ENCODE results near the gene CCNK. TPM values are rescaled to one million over a fixed set of nuclear protein-coding genes. Genes with fewer than 3 reads are reported as not detected.

Gene CCNK
- total RNA-seq, 1 donor from 2014 or later, result 21.9 TPM

DNA sequence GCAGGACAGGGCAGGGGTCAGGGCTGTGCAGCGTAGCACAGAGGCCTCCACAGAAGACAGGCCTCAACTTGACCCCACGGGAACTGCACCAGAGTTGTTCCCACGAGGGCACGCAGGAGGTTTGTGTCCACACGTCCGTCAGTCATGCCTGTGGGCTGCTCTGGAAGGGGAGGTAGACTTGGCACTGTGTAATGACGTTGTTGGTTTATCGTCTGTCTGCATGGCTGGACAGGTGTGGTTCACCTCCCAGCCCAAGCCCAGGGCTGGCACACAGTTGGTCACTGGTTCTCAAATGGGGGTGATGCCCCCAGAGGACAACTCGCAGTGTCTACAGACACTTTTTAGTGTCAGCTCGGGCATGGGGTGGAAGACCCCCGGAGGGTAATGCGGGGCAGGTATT is 45.8 kb downstream of the CCNK start:
- Histone ChIP-seq H3K27me3 (ENCODE audit: control insufficient read depth, insufficient read depth, low read length) (no peaks in the 10 kb centered on the region), H3K4me3 (ENCODE audit: low read depth, low read length) (no peak overlapping the region), H3K36me3 (ENCODE audit: control insufficient read depth, insufficient read depth, low read length) (no peaks in the 10 kb centered on the region)
- TF ChIP-seq, protein P1, sequence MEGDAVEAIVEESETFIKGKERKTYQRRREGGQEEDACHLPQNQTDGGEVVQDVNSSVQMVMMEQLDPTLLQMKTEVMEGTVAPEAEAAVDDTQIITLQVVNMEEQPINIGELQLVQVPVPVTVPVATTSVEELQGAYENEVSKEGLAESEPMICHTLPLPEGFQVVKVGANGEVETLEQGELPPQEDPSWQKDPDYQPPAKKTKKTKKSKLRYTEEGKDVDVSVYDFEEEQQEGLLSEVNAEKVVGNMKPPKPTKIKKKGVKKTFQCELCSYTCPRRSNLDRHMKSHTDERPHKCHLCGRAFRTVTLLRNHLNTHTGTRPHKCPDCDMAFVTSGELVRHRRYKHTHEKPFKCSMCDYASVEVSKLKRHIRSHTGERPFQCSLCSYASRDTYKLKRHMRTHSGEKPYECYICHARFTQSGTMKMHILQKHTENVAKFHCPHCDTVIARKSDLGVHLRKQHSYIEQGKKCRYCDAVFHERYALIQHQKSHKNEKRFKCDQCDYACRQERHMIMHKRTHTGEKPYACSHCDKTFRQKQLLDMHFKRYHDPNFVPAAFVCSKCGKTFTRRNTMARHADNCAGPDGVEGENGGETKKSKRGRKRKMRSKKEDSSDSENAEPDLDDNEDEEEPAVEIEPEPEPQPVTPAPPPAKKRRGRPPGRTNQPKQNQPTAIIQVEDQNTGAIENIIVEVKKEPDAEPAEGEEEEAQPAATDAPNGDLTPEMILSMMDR (IDR thresholded peaks at IDR 0.05; ENCODE audit: insufficient read depth, low read length, poor library complexity, severe bottlenecking), result no peak
- no peak for DNase-seq (ENCODE audit: low read depth)

DNA sequence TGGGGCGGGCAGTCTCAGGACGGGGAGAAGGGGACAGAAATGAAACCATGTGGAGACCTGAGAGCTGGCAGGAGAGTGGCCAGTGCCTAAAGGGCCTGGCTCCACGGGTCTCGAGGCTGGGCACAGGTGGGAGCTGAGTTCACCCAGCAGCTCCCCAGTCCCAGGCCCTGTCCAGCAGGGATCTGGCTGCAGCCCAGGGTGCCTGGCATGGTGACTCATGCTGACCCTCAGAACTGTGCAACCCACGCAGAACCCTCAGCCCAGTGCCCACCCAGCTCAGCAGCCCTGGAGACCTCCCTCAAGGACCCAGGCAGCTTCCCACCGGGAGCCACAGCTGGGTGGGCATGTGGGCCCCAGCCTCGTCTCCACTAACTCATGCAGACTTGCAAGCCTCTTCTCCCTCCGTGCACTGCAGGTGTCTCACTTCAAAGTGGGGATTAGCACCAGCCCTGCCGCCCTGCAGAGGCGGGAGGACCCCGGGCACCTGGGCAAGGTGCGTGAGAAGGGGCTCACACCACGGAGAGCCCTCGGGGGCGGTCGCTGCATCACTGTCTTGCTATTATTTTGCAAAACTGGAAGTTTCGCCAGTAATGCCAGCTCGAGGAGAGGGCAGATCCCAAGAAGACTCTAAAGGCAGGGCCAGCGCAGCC is 46.3 kb downstream of the CCNK start:
- H3K36me3 ChIP-seq (ENCODE audit: control insufficient read depth, insufficient read depth, low read length), result no peaks in the 10 kb centered on the region
- TF ChIP-seq, protein P1 (IDR thresholded peaks at IDR 0.05; ENCODE audit: insufficient read depth, low read length, poor library complexity, severe bottlenecking), result no peak
- H3K4me3 ChIP-seq (ENCODE audit: low read depth, low read length), result no peak overlapping the region
- H3K27me3 ChIP-seq (ENCODE audit: control insufficient read depth, insufficient read depth, low read length), result no peaks in the 10 kb centered on the region
- DNase-seq (ENCODE audit: low read depth), result no peak

DNA sequence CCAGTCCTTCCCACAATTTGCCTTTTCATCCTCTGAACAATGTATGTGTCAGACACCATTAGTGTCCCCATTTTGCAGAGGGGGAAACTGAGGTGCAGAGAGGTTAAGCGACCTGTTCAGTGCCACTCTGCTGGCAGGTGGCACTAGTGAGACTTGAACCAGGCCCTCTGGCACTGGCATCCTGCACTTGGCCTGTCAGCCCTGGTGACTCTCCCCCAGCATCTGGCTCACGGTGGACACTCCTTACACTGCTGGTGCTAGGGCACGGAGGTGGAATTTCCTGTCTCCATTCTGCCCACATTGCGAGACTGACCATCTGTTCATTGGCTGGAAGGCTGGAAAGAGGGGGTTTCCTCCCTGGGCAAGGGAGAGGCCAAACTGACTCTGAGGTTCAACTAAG is 48.7 kb downstream of the CCNK start:
- no peaks in the 10 kb centered on the region for H3K36me3 ChIP-seq (ENCODE audit: control insufficient read depth, insufficient read depth, low read length)
- no peak for DNase-seq (ENCODE audit: low read depth)

DNA sequence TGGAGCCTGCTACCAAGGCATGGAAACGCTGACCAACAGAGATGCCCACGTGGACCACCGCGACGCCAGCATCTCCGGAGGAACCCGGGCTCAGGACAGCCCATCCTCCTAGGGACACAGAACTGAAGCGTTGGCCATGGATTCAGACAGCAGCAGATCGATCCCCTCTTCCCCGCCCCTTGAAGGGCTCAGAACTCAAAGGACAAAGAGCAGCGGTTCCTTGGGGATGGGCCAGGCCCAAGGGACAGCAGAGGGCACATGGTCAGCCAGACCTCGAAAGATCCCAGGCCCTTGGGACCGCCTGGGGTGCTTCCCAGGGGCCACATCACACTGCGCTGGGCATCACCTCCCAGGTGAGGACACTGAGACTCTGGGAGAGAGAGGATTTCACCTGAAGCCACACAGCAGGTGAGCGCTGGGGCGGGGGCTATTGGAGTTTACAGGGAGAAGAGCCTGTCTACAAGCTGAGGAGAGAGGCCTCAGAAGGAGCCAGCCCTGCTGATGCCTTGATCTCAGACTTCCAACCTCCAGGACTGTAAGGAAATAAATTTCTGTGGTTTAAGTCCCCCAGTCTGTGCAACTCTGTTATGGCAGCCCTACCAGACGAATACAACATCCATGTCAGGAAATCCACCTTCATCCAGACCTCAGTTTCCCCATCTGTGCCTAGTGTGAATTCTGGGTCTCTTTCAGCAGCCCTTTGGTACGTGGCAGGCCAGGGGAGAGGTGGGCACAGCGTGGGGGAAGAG is 49.4 kb downstream of the CCNK start:
- H3K36me3 ChIP-seq (ENCODE audit: control insufficient read depth, insufficient read depth, low read length), result no peaks in the 10 kb centered on the region
- no peak for DNase-seq (ENCODE audit: low read depth)
- no peak overlapping the region for H3K4me3 ChIP-seq (ENCODE audit: low read depth, low read length)
- TF ChIP-seq, protein P1 (IDR thresholded peaks at IDR 0.05; ENCODE audit: insufficient read depth, low read length, poor library complexity, severe bottlenecking), result no peak
- H3K27me3 ChIP-seq (ENCODE audit: control insufficient read depth, insufficient read depth, low read length), result no peaks in the 10 kb centered on the region

More for the DNA sequence above, 48.7 kb downstream of the CCNK start:
- TF ChIP-seq, protein P1 (IDR thresholded peaks at IDR 0.05; ENCODE audit: insufficient read depth, low read length, poor library complexity, severe bottlenecking), result no peak
- Histone ChIP-seq H3K27me3 (ENCODE audit: control insufficient read depth, insufficient read depth, low read length) (no peaks in the 10 kb centered on the region), H3K4me3 (ENCODE audit: low read depth, low read length) (no peak overlapping the region)

DNA sequence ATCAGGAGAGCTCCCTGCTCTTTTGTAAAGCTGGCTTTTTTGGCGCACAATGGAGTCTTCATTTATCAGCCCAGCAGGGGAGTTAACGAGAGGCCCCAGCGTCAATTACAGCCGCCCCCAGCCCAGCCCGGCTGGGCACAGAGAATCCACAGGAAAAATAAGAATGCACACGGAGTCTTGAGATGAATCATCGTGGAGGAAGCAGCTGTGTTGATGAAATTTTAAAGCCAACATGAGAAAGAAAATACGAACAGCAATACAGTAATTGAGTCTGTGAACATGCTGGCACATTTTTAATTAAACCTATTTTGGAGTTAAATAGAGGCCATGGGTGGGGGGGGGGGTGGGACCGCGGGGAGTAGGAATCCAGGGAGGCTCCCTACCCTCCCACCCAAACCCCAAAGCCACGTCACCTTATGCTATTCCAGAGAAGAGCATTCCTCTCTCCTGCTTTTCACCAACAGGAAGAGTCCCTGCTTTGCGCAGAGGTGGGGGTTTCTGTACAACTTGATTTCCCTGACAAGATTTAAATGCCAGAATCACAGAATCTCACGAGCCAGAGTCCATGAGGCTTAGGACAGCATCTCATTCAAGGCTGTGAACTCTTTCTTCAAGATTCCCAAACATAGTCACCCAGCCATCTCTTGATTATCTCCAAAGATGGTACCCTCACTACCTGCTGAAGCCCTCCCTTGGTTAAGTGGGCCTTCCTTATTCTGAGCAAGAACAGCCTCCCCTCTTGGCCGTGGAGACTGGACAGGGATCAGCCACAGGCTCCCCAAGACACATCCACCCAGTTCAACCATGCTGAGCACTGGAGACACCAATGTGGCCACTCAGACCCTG is 50.3 kb downstream of the CCNK start:
- Histone ChIP-seq H3K36me3 (ENCODE audit: control insufficient read depth, insufficient read depth, low read length) (no peaks in the 10 kb centered on the region), H3K27me3 (ENCODE audit: control insufficient read depth, insufficient read depth, low read length) (no peaks in the 10 kb centered on the region), H3K4me3 (ENCODE audit: low read depth, low read length) (no peak overlapping the region)
- DNase-seq (ENCODE audit: low read depth), result no peak
- TF ChIP-seq, protein P1 (IDR thresholded peaks at IDR 0.05; ENCODE audit: insufficient read depth, low read length, poor library complexity, severe bottlenecking), result no peak

Data from kidney epithelial cell (primary cell).